Stromal cell of bone marrow (primary cell): ENCODE results near the gene PPARG.

Source experiments
- DNase-seq: peaks from one replicate; pipeline ENCODE4 v3.0.0-alpha.2; 2012; ENCODE audit warnings: low read depth

Gene PPARG

GRCh38 chr3:12345141-12345561 is 56.3 kb downstream of the PPARG start:
- DNase-seq, result no peak

GRCh38 chr3:12345584-12346494 is 57.0 kb downstream of the PPARG start:
- no peak for DNase-seq

- DNase-seq, result no peak
These were observed 58.4 kb downstream of the PPARG start for GRCh38 chr3:12347301-12347700.

GRCh38 chr3:12349895-12350811 is 61.3 kb downstream of the PPARG start:
- DNase-seq, result peak; percentile 48

- no peak for DNase-seq
These were observed 62.3 kb downstream of the PPARG start for GRCh38 chr3:12351145-12351544.

DNA sequence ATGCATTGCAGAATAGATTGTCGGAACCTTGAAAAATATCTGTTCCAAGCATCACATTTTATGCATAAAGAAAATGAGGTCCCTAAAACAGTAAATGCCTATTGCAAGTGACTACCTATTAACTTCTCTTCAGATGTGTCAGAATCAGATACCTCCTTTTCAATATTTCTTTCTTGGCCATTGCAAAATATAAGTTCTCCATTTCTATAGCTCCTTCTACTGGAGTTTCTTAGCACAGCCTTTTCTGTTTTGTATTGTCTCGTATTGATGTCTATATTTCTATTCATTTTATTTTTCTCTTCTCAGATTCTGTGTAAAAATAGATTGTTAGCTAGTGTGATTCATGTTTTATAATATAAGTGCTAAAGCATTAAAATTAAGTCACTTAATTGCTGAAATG is 63.4 kb downstream of the PPARG start:
- DNase-seq, result no peak

DNA sequence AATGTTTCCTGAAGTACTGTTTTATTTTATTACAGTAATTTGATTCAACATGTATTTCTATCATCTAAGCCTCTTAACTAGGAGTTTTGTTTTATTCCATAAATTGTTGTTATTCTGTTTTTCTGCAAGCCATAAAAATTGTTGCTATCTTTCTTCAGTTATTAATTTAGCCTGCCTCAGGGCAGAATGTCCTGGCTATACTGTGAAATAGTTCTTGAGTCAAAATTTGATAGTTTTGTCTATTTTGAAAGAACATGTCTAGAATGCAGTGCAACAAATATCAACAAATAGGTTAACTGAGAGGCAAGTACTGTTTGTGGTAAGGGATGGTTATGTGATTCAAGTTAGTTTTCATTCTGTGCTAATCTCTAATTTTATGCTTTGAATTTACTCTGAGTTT is 63.9 kb downstream of the PPARG start:
- no peak for DNase-seq

DNA sequence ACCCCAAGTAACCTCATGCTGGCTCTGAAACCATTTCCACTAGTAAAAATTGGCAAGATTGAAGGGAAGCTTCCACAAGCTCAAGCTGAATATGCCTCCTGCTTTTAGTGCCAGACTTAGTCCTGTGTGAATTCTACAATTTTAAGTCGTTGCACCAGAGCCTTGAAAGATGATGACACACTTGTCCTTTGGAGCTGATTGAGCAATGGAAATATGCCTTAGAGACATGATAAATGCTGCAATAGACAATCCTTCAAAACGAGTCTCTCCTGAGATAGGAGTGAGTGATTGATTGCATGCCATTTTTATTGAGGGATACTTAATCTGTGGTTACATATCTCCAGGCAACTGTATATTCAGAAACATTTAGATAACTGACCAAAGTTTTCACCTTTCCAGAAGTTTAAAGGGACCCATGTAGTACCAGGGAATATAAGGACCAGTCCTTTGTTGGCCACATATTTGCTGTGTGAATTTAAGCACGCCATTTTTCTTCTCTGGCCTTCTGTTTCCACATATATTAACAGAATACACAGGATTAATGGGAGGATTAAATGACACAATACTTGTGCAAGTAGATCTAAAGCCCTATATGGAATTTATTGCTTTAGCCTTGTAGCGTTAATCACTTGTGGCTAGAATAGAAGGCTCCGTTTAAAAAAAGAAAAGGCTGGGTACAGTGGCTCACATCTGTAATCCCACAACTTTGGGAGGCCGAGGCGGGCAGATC is 65.1 kb downstream of the PPARG start:
- DNase-seq, result peak; percentile 62

DNA sequence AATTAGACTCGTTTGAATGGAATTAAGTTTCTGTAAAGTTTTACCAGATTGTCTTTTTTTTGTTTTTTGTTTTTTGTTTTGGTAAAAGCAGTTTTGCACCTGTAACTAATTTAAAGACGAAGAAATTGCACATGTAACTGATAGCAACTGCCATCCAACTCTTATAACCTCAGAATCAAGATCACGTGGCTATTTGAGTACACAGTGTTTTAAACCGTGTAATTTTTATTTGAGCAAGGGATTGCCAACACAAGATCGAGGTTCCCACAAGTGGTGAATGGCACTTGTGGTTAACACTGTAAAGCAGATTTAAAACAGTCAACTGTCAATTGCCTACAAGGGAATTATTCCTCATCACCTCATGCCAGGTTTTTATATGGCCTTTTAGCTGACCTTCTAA is 67.3 kb downstream of the PPARG start:
- no peak for DNase-seq

- no peak for DNase-seq
These were observed 68.1 kb downstream of the PPARG start for GRCh38 chr3:12356996-12357395.

DNA sequence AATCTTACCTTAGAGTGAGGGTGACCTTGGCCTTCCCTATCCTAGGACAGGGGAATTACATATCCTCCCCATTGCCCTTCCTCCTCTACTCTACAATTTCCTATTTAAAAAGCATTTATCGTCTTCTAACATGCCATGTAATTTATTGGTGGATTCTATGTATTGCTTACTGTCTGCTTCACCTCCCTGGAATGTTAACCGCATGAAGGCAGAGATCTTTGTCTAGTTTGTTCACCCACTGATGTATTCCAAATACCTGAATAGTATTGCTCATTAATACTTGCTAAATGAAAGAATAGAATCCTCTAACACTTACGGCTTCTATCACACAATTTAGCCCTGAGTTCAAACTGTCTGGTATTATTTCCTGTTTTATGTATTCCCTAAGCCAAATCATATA is 68.6 kb downstream of the PPARG start:
- no peak for DNase-seq

DNA sequence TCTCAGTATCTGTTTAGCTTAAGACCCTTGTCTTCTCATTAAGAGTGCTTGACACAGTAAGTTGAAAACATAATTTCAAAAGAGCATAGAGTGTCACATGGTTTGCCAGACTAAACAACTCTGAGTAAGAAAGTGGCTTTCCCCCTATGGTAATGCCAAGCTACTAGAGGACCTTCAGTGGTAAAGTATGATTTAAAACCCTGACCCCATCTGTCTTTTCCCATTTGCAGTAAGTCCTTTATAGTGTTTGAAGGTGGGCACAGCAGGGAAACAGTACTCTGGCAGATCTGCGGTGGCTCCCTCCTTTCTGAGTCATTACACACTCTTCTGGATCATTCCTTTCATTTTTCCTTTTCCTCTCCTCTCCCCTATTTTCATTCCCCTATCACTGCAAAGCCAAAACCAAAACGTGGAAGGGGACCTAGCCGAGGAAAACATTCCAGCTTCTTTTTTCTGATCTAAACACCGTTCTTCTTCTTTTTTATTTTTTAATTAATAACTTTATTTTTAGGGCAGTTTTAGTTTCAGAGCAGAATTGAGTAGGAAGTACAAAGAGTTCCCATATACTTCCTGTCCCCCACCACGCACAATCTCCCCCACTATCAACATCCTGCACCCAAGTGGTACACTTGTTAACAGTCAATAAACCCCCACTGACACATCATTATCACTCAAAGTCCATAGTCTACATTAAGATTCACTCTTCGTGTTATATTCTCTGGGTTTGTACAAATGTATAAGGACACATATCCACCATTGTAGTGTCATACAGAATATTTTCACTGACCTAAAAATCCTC is 74.7 kb downstream of the PPARG start:
- DNase-seq, result no peak

DNA sequence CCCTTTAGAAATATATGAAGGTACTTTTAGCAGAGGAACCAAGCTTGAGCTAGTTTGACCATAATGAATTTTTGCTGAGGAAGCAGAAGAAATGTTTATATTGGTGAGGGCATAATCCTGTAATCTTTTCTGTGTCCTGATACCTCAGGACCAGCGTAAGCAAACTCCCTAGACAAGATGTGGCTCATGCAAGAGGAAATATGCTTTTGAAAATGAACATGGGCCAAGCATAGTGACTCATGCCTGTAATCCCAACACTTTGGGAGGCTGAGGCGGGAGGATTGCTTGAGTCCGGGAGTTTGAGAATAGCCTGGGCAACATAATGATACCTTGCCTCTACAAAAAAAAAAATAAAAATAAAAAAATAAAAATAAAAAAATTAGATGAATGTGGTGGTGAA is 78.5 kb downstream of the PPARG start:
- no peak for DNase-seq

- DNase-seq, result no peak
These were observed 80.2 kb downstream of the PPARG start for GRCh38 chr3:12369029-12369428.

DNA sequence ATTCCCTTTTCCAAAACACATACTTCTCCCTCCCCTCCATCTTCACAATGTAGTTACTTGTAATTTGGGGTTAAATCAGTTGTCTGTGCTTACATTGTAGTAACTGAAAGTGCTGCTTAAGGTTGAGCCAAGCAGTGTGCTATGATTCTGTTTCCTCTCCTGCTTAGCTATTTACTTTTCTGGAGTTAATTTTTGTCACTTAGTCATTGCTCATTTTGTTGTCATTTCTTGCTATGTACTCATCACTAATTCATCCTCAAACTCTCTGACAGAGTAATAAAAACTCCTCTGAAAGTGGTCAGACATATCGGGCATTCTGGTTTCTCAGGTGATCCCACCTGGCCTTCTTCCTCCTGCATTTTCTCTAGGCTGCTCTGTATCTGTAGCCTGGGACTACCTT is 80.7 kb downstream of the PPARG start:
- DNase-seq, result no peak

GRCh38 chr3:12370758-12371157 is 81.9 kb downstream of the PPARG start:
- DNase-seq, result no peak

- DNase-seq, result no peak
These were observed 82.8 kb downstream of the PPARG start for GRCh38 chr3:12371525-12372140.

DNA sequence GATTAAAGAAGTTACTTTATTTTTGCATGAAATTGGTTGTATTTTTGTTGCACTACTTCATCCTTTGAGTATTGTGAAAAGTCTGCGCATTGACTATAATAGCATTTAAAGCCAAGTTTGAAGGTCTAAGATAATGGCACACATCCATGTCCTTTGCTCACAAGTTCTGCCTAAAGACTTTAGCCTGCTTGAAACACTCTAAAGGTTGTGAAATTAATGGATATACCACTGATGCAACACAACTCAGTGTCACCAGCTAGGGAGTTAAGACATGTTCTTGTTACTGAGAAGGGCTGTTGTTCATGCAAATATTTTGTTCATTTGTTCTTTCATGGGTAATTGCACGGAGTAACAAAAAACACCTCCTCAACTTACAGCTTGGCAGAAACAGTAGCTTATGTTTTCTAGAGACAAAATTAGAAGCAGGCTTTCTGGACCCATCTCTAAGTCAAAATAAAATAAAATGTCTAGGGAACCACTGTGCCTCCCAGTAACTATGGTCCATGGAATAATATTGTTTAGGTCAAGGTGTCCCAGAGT is 83.9 kb downstream of the PPARG start:
- DNase-seq, result no peak

- DNase-seq, result no peak
These were observed 86.7 kb downstream of the PPARG start for GRCh38 chr3:12375572-12375971.

DNA sequence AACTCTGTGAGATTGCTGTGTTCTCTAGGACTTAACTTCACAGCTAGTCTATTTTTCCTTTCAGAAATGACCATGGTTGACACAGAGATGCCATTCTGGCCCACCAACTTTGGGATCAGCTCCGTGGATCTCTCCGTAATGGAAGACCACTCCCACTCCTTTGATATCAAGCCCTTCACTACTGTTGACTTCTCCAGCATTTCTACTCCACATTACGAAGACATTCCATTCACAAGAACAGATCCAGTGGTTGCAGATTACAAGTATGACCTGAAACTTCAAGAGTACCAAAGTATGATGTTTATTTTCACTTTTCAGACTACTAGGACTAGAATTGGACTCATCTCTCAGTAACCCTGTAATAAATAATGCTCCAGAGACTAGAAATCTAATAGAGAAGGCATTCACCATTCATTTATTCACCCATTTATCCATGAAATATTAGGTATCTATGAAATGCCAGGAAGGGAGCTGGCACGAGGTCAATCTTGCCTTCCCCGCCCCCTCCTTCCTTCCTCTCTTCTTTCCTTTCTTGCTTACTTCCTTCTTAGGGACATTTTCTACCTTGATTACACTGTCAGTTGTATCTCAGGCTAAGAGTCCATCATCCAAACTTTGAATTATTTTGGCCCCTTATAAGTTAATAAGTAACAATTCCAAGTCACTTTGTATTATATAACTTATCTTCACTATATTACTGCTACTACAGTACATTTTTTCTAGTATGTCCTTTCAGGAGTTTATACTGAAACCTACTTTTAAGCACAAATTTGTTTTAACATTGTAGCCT is 91.0 kb downstream of the PPARG start:
- DNase-seq, result no peak
